Loucy (cell line): ENCODE data around the gene TYMP.

Source experiments
- H2AFZ ChIP-seq: fragments of 200-600 bp; sonication (generic); 2 replicates; pipeline ENCODE4 v1.6.0; 2016; ENCODE audit warnings: antibody characterized with exemption, mild to moderate bottlenecking, low read length, moderate library complexity
- H3F3A ChIP-seq: fragments of 200-600 bp; 2 replicates; pipeline ENCODE4 v1.6.0; 2016; ENCODE audit warnings: antibody characterized with exemption, low read depth, mild to moderate bottlenecking
- H3K27me3 ChIP-seq: fragments of 200-600 bp; sonication (generic); 2 replicates; pipeline ENCODE4 v1.6.1; 2014; ENCODE audit warnings: low read length, mild to moderate bottlenecking; ENCODE audit not compliant: insufficient read depth, poor library complexity, severe bottlenecking
- H3K36me3 ChIP-seq: fragments of 200-600 bp; sonication (generic); 2 replicates; pipeline ENCODE4 v1.6.1; 2016; ENCODE audit warnings: low read length; ENCODE audit not compliant: insufficient read depth
- H3K4me1 ChIP-seq: fragments of 200-600 bp; sonication (generic); 2 replicates; pipeline ENCODE4 v1.5.1; 2014; ENCODE audit warnings: low read length, mild to moderate bottlenecking; ENCODE audit not compliant: insufficient read depth, poor library complexity, severe bottlenecking
- H3K4me2 ChIP-seq: fragments of 200-600 bp; sonication (generic); 2 replicates; pipeline ENCODE4 v1.6.0; 2014; ENCODE audit warnings: antibody characterized with exemption, low read length, low read depth, mild to moderate bottlenecking; ENCODE audit not compliant: poor library complexity, severe bottlenecking
- H3K4me3 ChIP-seq: fragments of 200-600 bp; sonication (generic); 2 replicates; pipeline ENCODE4 v1.5.1; 2014; ENCODE audit warnings: low read length, mild to moderate bottlenecking, mixed read lengths; ENCODE audit not compliant: poor library complexity, severe bottlenecking
- H3K79me2 ChIP-seq: fragments of 200-600 bp; sonication (generic); 2 replicates; pipeline ENCODE4 v1.6.1; 2014; ENCODE audit warnings: low read length; ENCODE audit not compliant: insufficient read depth
- H3K9ac ChIP-seq: fragments of 200-600 bp; sonication (generic); 2 replicates; pipeline ENCODE4 v1.6.0; 2014; ENCODE audit warnings: mild to moderate bottlenecking, low read depth, low read length, moderate library complexity; ENCODE audit not compliant: poor library complexity, severe bottlenecking
- H3K9me2 ChIP-seq: fragments of 200-600 bp; sonication (generic); replicated peaks from 2 replicates; pipeline ENCODE4 v1.6.1; 2016; ENCODE audit warnings: low read depth, low read length, mixed read lengths
- H3K9me3 ChIP-seq: fragments of 200-600 bp; sonication (generic); 2 replicates; pipeline ENCODE4 v1.6.1; 2014; ENCODE audit warnings: mild to moderate bottlenecking, antibody characterized with exemption, low read length, low read depth; ENCODE audit not compliant: insufficient read depth
- H4K20me1 ChIP-seq: fragments of 200-600 bp; sonication (generic); 2 replicates; pipeline ENCODE4 v1.6.0; 2014; ENCODE audit warnings: antibody characterized with exemption, low read length, mild to moderate bottlenecking; ENCODE audit not compliant: insufficient read depth, poor library complexity, severe bottlenecking
- EZH2phosphoT487 ChIP-seq: fragments of 200-600 bp; IDR thresholded peaks from 2 replicates; pipeline ENCODE4 v1.6.1; 2018; ENCODE audit warnings: antibody characterized with exemption, mild to moderate bottlenecking, moderate library complexity, borderline replicate concordance
- TF ChIP-seq, protein P1 (sequence below): fragments of 200-600 bp; sonication (generic); conservative IDR thresholded peaks from 2 replicates; pipeline ENCODE4 v1.5.1; 2014; ENCODE audit warnings: mild to moderate bottlenecking, antibody characterized with exemption, low read length

The TYMP gene

DNA sequence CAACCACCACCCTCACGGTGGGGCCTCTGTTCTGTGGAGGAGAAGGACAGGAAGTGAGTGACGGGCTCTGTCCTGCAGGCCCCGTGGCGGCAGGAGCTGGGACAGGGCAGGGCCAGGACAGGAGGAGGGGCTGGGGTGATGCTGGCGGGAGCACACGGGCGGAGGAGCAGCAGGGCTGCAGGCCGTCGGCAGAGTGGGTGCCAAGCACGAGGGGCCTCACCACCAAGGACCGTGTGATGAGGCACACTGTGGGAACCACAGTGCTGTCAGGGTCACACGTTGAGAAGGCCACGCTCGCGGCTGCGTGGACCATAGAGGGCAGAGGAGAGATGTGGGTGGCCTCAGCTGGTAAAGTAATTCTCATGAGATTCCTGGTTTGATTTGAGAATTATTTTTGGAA, 12.9 kb downstream of the TYMP start:
- H3K36me3 ChIP-seq, result peaks cover 39% of the 10 kb centered on the region; the same call in 1 of the 2 replicates
- H3K79me2 ChIP-seq, result peaks cover 52% of the 10 kb centered on the region
- no peaks in the 10 kb centered on the region for H3K9me3 ChIP-seq
- H4K20me1 ChIP-seq, result peaks cover 11% of the 10 kb centered on the region
- H2AFZ ChIP-seq, result no peak overlapping the region
- H3K4me3 ChIP-seq, result no peak overlapping the region
- H3K27me3 ChIP-seq, result no peaks in the 10 kb centered on the region
- peaks cover 20% of the 10 kb centered on the region for H3K4me1 ChIP-seq
- H3K4me2 ChIP-seq, result no peak overlapping the region
- no peaks in the 10 kb centered on the region for H3K9me2 ChIP-seq
- H3K9ac ChIP-seq, result no peak overlapping the region
- TF ChIP-seq, protein P1, sequence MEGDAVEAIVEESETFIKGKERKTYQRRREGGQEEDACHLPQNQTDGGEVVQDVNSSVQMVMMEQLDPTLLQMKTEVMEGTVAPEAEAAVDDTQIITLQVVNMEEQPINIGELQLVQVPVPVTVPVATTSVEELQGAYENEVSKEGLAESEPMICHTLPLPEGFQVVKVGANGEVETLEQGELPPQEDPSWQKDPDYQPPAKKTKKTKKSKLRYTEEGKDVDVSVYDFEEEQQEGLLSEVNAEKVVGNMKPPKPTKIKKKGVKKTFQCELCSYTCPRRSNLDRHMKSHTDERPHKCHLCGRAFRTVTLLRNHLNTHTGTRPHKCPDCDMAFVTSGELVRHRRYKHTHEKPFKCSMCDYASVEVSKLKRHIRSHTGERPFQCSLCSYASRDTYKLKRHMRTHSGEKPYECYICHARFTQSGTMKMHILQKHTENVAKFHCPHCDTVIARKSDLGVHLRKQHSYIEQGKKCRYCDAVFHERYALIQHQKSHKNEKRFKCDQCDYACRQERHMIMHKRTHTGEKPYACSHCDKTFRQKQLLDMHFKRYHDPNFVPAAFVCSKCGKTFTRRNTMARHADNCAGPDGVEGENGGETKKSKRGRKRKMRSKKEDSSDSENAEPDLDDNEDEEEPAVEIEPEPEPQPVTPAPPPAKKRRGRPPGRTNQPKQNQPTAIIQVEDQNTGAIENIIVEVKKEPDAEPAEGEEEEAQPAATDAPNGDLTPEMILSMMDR, result no peak
- TF ChIP-seq EZH2phosphoT487, result no peak
- no peaks in the 10 kb centered on the region for H3F3A ChIP-seq

DNA sequence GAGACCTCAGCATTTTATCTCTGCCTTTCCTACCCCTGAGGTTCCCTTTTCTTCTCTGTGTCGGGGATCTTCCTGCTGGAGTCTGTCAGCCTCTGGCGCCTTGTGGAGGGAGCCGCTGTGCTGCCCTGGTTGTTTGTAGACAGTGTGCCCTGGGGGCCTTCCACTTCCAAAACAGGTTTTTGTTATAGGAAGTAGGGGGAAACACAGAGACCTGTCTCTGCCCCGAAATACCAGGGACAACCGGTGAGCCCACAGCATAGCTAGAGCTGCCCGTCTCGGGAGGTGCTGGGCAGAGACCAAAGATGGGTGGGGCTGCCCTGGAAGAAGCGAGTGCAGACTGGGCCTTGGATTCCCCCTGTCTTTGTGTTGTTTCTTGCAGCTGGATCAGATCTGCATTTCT, 13.7 kb downstream of the TYMP start:
- TF ChIP-seq EZH2phosphoT487, result no peak
- TF ChIP-seq, protein P1, result no peak
- Histone ChIP-seq H3K4me2 (peak overlapping the region; percentile 22), H3K79me2 (peaks cover 59% of the 10 kb centered on the region), H3K36me3 (peaks cover 31% of the 10 kb centered on the region; the same call in 1 of the 2 replicates), H3K9ac (no peak overlapping the region), H3K4me3 (no peak overlapping the region), H3K27me3 (no peaks in the 10 kb centered on the region), H3F3A (no peaks in the 10 kb centered on the region), H4K20me1 (peaks cover 9% of the 10 kb centered on the region), H3K9me3 (no peaks in the 10 kb centered on the region), H3K9me2 (no peaks in the 10 kb centered on the region), H3K4me1 (peaks cover 20% of the 10 kb centered on the region), H2AFZ (no peak overlapping the region)

DNA sequence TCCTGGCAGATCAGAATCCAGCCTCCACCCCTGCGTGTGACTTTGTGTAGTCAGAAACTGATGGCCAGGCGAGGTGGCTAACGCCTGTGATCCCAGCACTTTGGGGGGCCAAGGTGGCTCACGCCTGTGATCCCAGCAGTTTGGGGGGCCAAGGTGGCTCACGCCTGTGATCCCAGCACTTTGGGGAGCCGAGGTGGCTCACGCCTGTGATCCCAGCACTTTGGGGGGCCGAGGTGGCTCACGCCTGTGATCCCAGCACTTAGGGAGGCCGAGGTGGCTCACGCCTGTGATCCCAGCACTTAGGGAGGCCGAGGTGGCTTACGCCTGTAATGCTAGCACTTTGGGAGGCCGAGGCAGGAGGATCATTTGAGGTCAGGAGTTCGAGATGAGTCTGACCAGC, 16.6 kb downstream of the TYMP start:
- peak overlapping the region; percentile 33 for H3K4me3 ChIP-seq
- peaks cover 85% of the 10 kb centered on the region for H3K79me2 ChIP-seq
- H3K9me3 ChIP-seq, result no peaks in the 10 kb centered on the region
- no peak for TF ChIP-seq EZH2phosphoT487
- TF ChIP-seq, protein P1, result no peak
- no peaks in the 10 kb centered on the region for H3K27me3 ChIP-seq
- peaks cover 10% of the 10 kb centered on the region; the same call in 1 of the 2 replicates for H3K36me3 ChIP-seq
- no peak overlapping the region for H2AFZ ChIP-seq
- H3F3A ChIP-seq, result no peaks in the 10 kb centered on the region
- peaks cover 19% of the 10 kb centered on the region for H4K20me1 ChIP-seq
- no peaks in the 10 kb centered on the region for H3K9me2 ChIP-seq
- peak overlapping the region; percentile 48 for H3K4me2 ChIP-seq
- H3K9ac ChIP-seq, result peak overlapping the region; percentile 31
- H3K4me1 ChIP-seq, result peaks cover 32% of the 10 kb centered on the region
